Measurements from ENCODE around the gene ARHGEF38.

- TF ChIP-seq, protein P1, sequence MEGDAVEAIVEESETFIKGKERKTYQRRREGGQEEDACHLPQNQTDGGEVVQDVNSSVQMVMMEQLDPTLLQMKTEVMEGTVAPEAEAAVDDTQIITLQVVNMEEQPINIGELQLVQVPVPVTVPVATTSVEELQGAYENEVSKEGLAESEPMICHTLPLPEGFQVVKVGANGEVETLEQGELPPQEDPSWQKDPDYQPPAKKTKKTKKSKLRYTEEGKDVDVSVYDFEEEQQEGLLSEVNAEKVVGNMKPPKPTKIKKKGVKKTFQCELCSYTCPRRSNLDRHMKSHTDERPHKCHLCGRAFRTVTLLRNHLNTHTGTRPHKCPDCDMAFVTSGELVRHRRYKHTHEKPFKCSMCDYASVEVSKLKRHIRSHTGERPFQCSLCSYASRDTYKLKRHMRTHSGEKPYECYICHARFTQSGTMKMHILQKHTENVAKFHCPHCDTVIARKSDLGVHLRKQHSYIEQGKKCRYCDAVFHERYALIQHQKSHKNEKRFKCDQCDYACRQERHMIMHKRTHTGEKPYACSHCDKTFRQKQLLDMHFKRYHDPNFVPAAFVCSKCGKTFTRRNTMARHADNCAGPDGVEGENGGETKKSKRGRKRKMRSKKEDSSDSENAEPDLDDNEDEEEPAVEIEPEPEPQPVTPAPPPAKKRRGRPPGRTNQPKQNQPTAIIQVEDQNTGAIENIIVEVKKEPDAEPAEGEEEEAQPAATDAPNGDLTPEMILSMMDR (IDR thresholded peaks at IDR 0.05 in 4 of 5, conservative IDR thresholded peaks at IDR 0.05 in 1 of 5): no peak
- no peak for TF ChIP-seq POLR2A (IDR thresholded peaks at IDR 0.05)
These were observed 70.7 kb downstream of the ARHGEF38 start for GRCh38 chr4:105623099-105623498.

All from gastrocnemius medialis (tissue), 4 donors.